HG03457 (cell line): ENCODE data around the gene ZNF385A.

ENCODE experiments used
- ATAC-seq: cut with Tn5 transposase; IDR thresholded peaks from one replicate; pipeline ENCODE4 v1.9.1; 2021; ENCODE audit warnings: moderate number of reproducible peaks; ENCODE audit not compliant: unreplicated experiment

The ZNF385A gene

GRCh38 chr12:54394281-54394719 is 9.8 kb upstream of the ZNF385A start:
- no peak for ATAC-seq

- no peak for ATAC-seq
These were observed 9.2 kb upstream of the ZNF385A start for GRCh38 chr12:54393743-54394142.

- ATAC-seq, result no peak
These were observed 8.7 kb upstream of the ZNF385A start for GRCh38 chr12:54393207-54393609.

GRCh38 chr12:54392485-54393206 is 8.1 kb upstream of the ZNF385A start:
- ATAC-seq, result no peak

- ATAC-seq, result peak; percentile 71
These were observed 6.4 kb upstream of the ZNF385A start for GRCh38 chr12:54390668-54391551.

- no peak for ATAC-seq
These were observed 5.7 kb upstream of the ZNF385A start for GRCh38 chr12:54390176-54390667.

GRCh38 chr12:54389607-54390175 is 5.2 kb upstream of the ZNF385A start:
- ATAC-seq, result no peak

GRCh38 chr12:54389134-54389508 is 4.6 kb upstream of the ZNF385A start:
- ATAC-seq, result no peak

GRCh38 chr12:54388237-54389133 is 4.0 kb upstream of the ZNF385A start:
- ATAC-seq, result no peak

- ATAC-seq, result no peak
These were observed 2.6 kb upstream of the ZNF385A start for GRCh38 chr12:54387114-54387467.

- ATAC-seq, result no peak
These were observed 2.0 kb upstream of the ZNF385A start for GRCh38 chr12:54386403-54387113.

GRCh38 chr12:54385251-54385914 is 850 bp upstream of the ZNF385A start:
- ATAC-seq, result no peak

GRCh38 chr12:54383041-54383609 is 1.4 kb downstream of the ZNF385A start:
- ATAC-seq, result no peak

- no peak for ATAC-seq
These were observed 3.4 kb downstream of the ZNF385A start for GRCh38 chr12:54381136-54381535.

- no peak for ATAC-seq
These were observed 4.9 kb downstream of the ZNF385A start for GRCh38 chr12:54379398-54380201.

GRCh38 chr12:54378796-54379397 is 5.6 kb downstream of the ZNF385A start:
- ATAC-seq, result no peak

- no peak for ATAC-seq
These were observed 6.6 kb downstream of the ZNF385A start for GRCh38 chr12:54377797-54378515.
